Smooth muscle cell of the pulmonary artery (primary cell): ENCODE data around the gene AQP4. TPM values are rescaled to one million over a fixed set of nuclear protein-coding genes. Genes with fewer than 3 reads are reported as not detected.

Experiments
- total RNA-seq: library from RNA; depleted of rRNA; stranded (reverse); fragments of >200 nt; gene quantifications from 2 replicates; pipeline ENCODE4 v1.2.3, GENCODE V29; 2014

The AQP4 gene, protein sequence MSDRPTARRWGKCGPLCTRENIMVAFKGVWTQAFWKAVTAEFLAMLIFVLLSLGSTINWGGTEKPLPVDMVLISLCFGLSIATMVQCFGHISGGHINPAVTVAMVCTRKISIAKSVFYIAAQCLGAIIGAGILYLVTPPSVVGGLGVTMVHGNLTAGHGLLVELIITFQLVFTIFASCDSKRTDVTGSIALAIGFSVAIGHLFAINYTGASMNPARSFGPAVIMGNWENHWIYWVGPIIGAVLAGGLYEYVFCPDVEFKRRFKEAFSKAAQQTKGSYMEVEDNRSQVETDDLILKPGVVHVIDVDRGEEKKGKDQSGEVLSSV
- not detected in 2 replicates for total RNA-seq

GRCh38 chr18:26865557-26865956 lies at the start of gene AQP4:
Gene AQP4 (minus strand): TSS chr18:26865707. CDS start chr18:26865689, 18 bp downstream.

